Stimulated activated CD8-positive, alpha-beta memory T cell treated with anti-CD3 and anti-CD28 coated beads, Interleukin-7, amount 100 ng/mL, for 4 hours (primary cell): ENCODE measurements around the gene KIAA1328.

Source experiments
- DNase-seq, 2 donors: peaks; one replicate each; pipeline ENCODE4 v3.0.0-alpha.2; 2020; ENCODE audit warnings: low read depth in 2 of 2

Gene KIAA1328

GRCh38 chr18:37276111-37276890 lies 447.4 kb downstream of the KIAA1328 start:
- DNase-seq: no peak

- no peak for DNase-seq
Measured at GRCh38 chr18:37277804-37278203, 448.9 kb downstream of the KIAA1328 start.
